Spleen (tissue), 3 donors: ENCODE data around the gene SLC2A9.

Source experiments
- POLR2A ChIP-seq, 3 donors: fragments of 450-650 bp; IDR thresholded peaks; one replicate each; pipeline ENCODE4 v1.5.1; 2017; ENCODE audit warnings: antibody characterized with exemption in 3 of 3, mild to moderate bottlenecking in 1 of 3
- POLR2AphosphoS5 ChIP-seq, 3 donors: sonication (generic); formaldehyde crosslinking; IDR thresholded peaks; one replicate each; pipeline ENCODE4 v1.5.1; 2017; ENCODE audit warnings: antibody characterized with exemption in 3 of 3

DNA sequence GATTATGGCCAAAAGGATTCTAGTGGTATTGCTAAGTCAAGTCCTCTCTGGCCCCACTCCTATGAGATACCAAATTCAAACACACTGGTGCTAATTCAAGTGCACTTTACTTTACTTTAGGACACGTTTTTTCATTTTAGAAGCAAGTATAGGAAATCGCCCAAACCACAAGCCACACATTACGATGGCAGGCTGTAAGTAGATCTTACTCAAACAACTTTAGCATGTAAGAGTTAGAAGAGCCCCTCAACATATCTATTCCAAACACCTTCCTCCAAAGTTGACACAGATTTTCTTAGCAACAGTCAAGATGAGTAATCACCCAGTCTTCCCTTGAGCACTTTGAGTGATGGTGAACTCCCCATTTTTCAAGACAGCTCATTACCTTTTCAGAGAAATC, 196.2 kb downstream of the SLC2A9 start:
- no peak for TF ChIP-seq POLR2AphosphoS5 (IDR thresholded peaks at IDR 0.05)
- TF ChIP-seq POLR2A (IDR thresholded peaks at IDR 0.05) = no peak
